ENCODE data around the gene IL20RA.
"Not testable (repeated sequence)": the region's sequence is repeated elsewhere in the genome, so short reads cannot be mapped to it uniquely, and the experiment has no call there.

The IL20RA gene

GRCh38 chr6:136968837-136969236 lies 75.9 kb downstream of the IL20RA start:
- DNase-seq, result no peak

DNA sequence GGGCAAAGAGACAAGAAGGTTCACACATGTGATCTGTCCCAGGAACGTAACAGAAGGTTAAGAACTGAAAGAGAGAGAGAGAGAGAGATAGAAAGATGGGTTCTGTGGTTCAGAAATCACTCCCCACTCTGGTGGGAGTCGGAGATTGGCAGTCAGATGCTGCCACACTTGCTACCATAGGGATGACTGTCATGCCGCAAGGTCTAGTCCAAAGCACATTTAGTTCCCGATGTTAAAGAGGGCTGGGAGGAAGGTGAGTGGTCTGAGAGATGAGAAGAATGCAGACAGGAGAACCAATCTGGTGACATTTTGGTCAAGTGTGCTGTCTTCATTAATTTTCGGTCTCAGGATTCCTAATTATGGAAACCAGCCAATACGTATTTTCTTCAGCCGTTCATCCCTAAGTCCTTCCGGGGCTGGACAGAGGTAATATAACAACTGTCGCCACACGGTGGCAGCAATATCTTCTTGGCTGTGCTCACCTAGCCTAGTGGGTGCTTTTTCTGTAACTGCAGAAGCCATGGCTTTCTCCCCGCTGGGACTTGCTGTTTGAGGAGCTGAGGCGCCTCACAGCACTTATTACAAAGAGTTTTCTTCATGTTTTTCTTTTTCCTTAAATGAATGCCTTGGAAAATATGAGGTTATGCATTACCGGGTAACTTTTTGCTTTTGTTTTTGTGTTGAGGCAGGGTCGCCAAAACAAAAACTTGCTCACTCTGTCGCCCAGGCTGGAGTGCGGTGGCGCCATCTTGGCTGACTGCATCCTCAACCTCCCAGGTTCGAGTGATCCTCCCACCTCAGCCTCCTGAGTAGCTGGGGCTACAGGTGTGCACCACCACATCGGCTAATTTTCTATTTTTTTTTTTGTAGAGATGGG lies 76.7 kb downstream of the IL20RA start:
- DNase-seq, result peak; percentile 75

GRCh38 chr6:136964398-136964797 lies 80.4 kb downstream of the IL20RA start:
- no peak for DNase-seq

- DNase-seq, result no peak
These were observed 81.5 kb downstream of the IL20RA start for GRCh38 chr6:136963259-136963658.

GRCh38 chr6:136962661-136963060 lies 82.1 kb downstream of the IL20RA start:
- no peak for DNase-seq

- no peak for DNase-seq
These were observed 82.9 kb downstream of the IL20RA start for GRCh38 chr6:136961848-136962247.

DNA sequence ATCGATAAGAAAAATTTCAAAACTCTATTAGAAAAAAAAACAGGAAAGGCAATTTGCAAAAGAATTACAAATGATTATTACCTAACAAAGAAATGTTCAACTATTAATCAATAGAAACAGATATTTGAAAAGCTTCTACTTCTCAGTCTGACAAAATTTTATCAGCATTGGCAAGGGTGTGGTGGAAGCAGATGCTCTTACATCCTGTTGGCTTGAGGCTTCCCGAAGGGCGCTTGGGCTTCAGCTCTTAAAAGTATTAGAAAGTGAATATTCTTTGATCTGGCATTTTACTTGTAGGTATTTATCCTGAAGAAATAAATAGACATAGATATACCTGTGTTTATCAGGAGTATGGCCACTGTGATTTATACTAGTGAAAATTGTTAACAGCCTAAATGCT lies 84.0 kb downstream of the IL20RA start:
- no peak for DNase-seq

- DNase-seq, result not testable (repeated sequence)
These were observed 84.8 kb downstream of the IL20RA start for GRCh38 chr6:136959935-136960334.

- no peak for DNase-seq
These were observed 85.3 kb downstream of the IL20RA start for GRCh38 chr6:136959471-136959891.

DNA sequence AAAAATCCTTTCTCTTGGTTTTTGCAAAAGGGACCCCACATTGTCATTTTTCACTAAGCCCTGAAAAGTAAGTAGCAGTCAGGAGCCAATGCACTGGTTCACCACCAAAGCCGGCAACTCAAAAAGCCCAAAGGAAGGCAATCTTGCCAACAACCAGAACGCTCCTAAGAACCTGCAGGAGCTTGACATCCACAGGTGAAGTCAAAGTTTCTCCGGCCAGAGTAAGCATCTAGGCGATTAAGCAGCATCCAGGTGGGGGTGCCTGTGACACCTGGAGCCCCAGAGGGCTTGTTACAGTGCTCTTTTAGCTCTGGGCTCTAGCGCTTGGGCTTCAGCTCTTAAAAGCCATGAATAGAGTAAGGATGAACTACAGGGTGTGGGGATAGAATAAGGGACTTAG lies 86.6 kb downstream of the IL20RA start:
- DNase-seq, result no peak

DNA sequence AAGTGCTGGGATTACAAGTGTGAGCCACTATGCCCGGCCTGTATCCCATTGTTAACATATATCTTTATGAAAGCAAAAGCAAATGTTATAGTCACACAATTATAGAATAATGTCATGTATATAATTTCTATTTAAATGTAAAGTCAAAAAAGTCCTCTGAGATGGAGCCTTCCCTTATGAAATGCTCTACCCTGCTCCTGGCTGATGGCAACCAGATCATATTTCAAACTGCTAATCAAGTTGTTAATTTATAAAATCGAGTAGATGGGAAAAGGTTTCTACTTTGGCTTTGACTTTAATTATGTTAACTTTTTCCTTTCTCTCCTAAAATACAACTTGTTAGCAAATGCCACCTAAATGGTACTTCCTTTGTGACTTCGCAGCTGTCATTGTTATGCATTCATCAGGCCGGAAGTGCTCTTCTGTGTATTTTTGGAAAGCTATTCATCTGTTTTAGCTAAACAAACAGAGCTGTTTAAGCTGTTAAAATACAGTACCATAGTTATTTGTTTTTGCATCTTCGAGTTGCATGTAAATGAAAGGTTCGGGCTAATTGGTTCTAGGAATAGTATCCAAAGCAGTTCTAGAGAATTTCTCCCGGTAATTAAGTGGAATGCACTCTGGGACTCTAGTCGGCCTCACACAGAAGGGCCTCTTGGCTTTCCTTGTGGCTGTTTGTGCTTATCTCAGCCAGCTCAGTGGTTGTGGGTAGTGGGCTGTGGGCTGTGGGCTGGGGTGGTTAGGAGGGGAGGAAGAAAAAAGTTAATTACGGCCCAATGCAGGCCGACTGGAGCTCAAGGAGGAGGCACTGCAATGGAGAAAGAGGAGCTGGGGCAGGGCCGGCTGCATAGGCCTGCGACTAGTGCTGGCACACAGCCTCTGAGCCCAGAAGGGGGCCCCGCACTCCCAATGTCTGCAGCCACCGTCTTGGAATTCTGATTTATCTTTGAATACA lies 87.9 kb downstream of the IL20RA start:
- no peak for DNase-seq

GRCh38 chr6:136955123-136955522 lies 89.6 kb downstream of the IL20RA start:
- no peak for DNase-seq

GRCh38 chr6:136952714-136953260 lies 92.0 kb downstream of the IL20RA start:
- no peak for DNase-seq

- no peak for DNase-seq
These were observed 94.2 kb downstream of the IL20RA start for GRCh38 chr6:136950436-136951126.
